HG03135 (cell line): ENCODE measurements around the gene EDN1.

ENCODE experiments used
- ATAC-seq: cut with Tn5 transposase; IDR thresholded peaks from one replicate; pipeline ENCODE4 v1.9.1; 2021; ENCODE audit warnings: mild to moderate bottlenecking, moderate library complexity; ENCODE audit not compliant: unreplicated experiment

The EDN1 gene

DNA sequence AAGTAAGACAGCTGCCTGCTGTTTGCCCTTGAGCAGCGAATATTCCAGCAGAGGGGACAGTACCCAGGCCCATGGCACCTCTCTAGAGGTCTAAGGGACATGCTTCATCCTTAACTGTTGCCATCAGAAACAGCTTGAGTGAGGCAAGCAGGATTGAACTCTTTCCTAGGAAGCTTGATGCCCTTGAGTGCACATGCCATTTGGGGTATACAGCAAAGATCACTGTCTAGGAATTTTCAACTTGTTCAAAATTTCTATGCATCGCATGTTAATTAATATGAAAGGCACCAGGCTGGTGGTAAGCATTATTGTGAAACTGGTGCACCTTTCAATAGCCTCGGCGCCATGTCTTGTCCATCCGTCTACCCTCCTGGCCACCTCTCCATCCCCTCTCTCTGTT lies 54.1 kb downstream of the EDN1 start:
- ATAC-seq: no peak

DNA sequence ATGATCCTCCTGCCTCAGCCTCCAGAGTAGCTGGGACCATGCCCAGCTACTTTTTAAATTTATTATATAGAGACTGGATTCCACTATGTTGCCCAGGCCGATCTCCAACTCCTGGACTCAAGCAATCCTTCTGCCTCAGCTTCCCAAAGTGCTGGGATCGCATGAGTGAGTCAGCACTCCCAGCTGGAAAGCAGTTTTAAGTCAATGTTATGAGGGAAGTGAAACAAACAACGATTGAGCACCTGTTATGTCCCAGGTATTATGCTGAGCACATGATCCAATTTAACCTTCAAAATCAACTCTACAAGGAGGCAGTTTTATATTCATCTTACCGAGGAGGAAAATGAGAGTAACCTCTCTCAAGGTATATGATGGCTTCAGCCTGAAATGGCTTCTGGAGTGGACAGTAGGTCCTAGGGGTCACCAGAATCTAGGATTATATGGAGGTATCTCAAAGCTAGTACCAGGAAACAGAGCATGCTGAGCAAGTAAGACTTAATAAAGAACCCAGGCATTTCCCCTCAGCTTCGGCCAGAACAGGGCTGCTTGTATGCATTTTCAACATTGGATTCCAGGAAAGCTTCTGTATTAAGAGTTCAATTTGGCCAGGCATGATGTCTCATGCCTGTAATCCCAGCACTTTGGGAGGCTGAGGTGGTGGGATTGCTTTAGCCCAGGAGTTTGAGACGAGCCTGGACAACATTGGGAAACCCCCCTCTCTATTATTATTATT lies 55.0 kb downstream of the EDN1 start:
- no peak for ATAC-seq

DNA sequence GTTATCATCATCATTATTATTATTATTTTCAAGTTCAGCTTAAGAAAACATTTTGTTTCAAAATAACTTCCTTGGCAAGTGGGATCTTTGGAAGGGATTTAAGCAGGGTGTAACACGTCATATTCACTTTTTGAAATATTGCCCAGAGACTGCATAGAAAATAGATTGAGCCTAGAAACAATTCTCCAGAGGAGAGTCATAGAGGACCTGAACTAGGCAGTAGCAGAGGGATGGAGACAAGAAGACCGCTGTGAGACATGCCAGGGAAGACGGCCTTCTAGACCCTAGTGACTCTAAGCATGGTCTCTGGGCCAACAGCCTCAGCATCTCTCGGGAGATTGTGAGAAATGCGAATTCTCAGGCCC lies 55.5 kb downstream of the EDN1 start:
- ATAC-seq: no peak
